Effector memory CD4-positive, alpha-beta T cell (primary cell): Measurements from ENCODE around the gene GALNS.

Experiments used
- DNase-seq, 3 donors: peaks; one replicate each; pipeline ENCODE4 v3.0.0-alpha.2; 2020
- H3K27ac ChIP-seq: 2 replicates; pipeline ENCODE4 v1.7.0; 2013; ENCODE audit warnings: mild to moderate bottlenecking, low read length, moderate library complexity; ENCODE audit not compliant: insufficient read depth, poor library complexity, severe bottlenecking
- H3K27me3 ChIP-seq: replicated peaks from 2 replicates; pipeline ENCODE4 v1.7.0; 2013; ENCODE audit warnings: mild to moderate bottlenecking, low read length; ENCODE audit not compliant: insufficient read depth, control insufficient read depth, poor library complexity, severe bottlenecking
- H3K36me3 ChIP-seq: 2 replicates; pipeline ENCODE4 v1.7.0; 2013; ENCODE audit warnings: mild to moderate bottlenecking, low read length, moderate library complexity; ENCODE audit not compliant: control insufficient read depth, insufficient read depth
- H3K4me1 ChIP-seq: 2 replicates; pipeline ENCODE4 v1.7.0; 2013; ENCODE audit warnings: low read length, mild to moderate bottlenecking; ENCODE audit not compliant: control insufficient read depth, insufficient read depth, poor library complexity, severe bottlenecking
- H3K4me3 ChIP-seq: 2 replicates; pipeline ENCODE4 v1.7.0; 2013; ENCODE audit warnings: low read length, low read depth, mild to moderate bottlenecking; ENCODE audit not compliant: insufficient read depth, poor library complexity, severe bottlenecking
- H3K9me3 ChIP-seq: 2 replicates; pipeline ENCODE4 v1.7.0; 2013; ENCODE audit warnings: mild to moderate bottlenecking, low read length, moderate library complexity; ENCODE audit not compliant: control insufficient read depth

Gene GALNS

DNA sequence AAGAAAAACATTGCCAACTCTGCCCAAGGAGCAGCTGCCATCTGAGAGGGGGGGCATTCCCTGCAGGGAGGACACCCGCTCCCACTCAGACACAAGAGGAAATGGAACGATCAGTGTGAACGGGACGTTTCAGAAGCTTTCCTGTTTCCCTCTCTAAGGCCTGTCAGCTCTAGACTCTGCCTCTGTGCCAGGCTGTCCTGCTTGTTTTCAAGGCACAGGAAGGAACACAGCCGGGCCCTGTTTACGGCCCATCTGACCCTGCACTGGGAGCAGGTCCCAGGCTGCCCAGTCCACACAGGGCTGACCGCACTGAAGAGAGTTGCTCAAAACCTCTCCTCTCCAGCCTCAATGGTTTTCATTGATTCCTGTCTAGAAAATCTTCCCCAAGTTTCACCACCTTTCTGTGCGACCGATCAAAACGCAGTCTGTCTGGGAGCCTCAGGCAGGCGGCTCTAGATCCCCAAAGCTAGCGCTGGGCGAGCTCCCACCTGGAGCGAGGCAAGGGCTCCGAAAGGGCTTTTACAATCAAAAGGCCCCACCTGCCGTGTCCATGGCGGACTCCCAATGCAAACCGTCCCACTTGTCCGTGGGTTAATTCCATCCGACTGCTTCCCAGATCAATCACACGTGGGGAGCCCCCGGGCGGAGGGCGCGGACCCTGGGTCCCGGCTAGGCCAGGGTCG lies 73.2 kb downstream of the GALNS start:
- no peak for DNase-seq
- Histone ChIP-seq H3K9me3 (no peaks in the 10 kb centered on the region), H3K36me3 (no peaks in the 10 kb centered on the region), H3K4me3 (peak overlapping the region; percentile 62), H3K27ac (peak overlapping the region; percentile 84), H3K27me3 (no peaks in the 10 kb centered on the region), H3K4me1 (peaks cover 58% of the 10 kb centered on the region)

- H3K9me3 ChIP-seq = no peaks in the 10 kb centered on the region
- peaks cover 65% of the 10 kb centered on the region for H3K4me1 ChIP-seq
- no peaks in the 10 kb centered on the region for H3K27me3 ChIP-seq
- H3K27ac ChIP-seq = peak overlapping the region; percentile 84
- H3K36me3 ChIP-seq = peaks cover 3% of the 10 kb centered on the region
- peak in 2 of 3 donors; percentile 48 to 66 for DNase-seq
- peak overlapping the region; percentile 62 for H3K4me3 ChIP-seq
These were observed 74.0 kb downstream of the GALNS start for GRCh38 chr16:88782454-88783390.

- Histone ChIP-seq H3K27me3 (no peaks in the 10 kb centered on the region), H3K4me3 (peak overlapping the region; percentile 40), H3K36me3 (peaks cover 8% of the 10 kb centered on the region), H3K9me3 (no peaks in the 10 kb centered on the region), H3K4me1 (peaks cover 67% of the 10 kb centered on the region), H3K27ac (peak overlapping the region; percentile 84)
- peak; percentile 57 to 64 (median 58) for DNase-seq
These were observed 75.3 kb downstream of the GALNS start for GRCh38 chr16:88781140-88782077.

- no peaks in the 10 kb centered on the region for H3K9me3 ChIP-seq
- H3K4me1 ChIP-seq = peaks cover 61% of the 10 kb centered on the region
- H3K4me3 ChIP-seq = peak overlapping the region; percentile 40
- no peaks in the 10 kb centered on the region for H3K27me3 ChIP-seq
- H3K27ac ChIP-seq = peak overlapping the region; percentile 84
- H3K36me3 ChIP-seq = peaks cover 8% of the 10 kb centered on the region
- no peak for DNase-seq
These were observed 76.3 kb downstream of the GALNS start for GRCh38 chr16:88780142-88781062.

GRCh38 chr16:88779406-88780141 lies 77.2 kb downstream of the GALNS start:
- no peak overlapping the region for H3K4me3 ChIP-seq
- H3K27ac ChIP-seq = peak overlapping the region; percentile 84
- H3K27me3 ChIP-seq = no peaks in the 10 kb centered on the region
- H3K4me1 ChIP-seq = peaks cover 62% of the 10 kb centered on the region
- DNase-seq = no peak
- peaks cover 8% of the 10 kb centered on the region for H3K36me3 ChIP-seq
- no peaks in the 10 kb centered on the region for H3K9me3 ChIP-seq

DNA sequence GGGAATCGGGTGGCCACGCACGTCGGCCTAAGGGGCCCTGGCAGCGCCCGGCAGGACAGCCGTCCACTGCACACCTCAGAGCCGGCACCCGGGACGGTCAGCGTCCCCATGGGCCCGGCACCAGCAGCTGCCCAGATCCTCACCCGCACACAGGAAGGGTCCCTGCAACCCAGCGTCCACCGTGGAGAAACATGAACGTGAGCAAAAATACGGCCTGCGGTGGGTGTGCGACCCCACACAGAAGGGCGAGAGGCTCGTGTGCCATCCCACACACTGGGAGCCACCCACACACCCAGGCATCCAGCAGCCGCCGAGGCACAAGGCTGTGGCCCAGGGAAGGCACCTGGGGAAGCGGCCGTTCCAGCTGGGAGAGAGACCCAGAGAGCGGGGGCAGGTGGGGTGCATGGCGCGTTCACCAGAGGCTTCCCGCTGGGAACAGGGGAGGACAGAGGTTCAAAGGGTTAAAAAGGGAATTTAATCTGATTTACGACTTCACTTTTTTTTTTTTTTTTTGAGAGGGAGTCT lies 78.1 kb downstream of the GALNS start:
- Histone ChIP-seq H3K27ac (no peak overlapping the region), H3K4me1 (peaks cover 65% of the 10 kb centered on the region), H3K4me3 (no peak overlapping the region), H3K27me3 (no peaks in the 10 kb centered on the region), H3K9me3 (no peaks in the 10 kb centered on the region), H3K36me3 (peaks cover 8% of the 10 kb centered on the region)
- DNase-seq = no peak

GRCh38 chr16:88778271-88778525 lies 78.5 kb downstream of the GALNS start:
- Histone ChIP-seq H3K36me3 (peaks cover 8% of the 10 kb centered on the region), H3K27ac (no peak overlapping the region), H3K9me3 (no peaks in the 10 kb centered on the region), H3K27me3 (no peaks in the 10 kb centered on the region), H3K4me3 (no peak overlapping the region), H3K4me1 (peaks cover 62% of the 10 kb centered on the region)
- DNase-seq = no peak

DNA sequence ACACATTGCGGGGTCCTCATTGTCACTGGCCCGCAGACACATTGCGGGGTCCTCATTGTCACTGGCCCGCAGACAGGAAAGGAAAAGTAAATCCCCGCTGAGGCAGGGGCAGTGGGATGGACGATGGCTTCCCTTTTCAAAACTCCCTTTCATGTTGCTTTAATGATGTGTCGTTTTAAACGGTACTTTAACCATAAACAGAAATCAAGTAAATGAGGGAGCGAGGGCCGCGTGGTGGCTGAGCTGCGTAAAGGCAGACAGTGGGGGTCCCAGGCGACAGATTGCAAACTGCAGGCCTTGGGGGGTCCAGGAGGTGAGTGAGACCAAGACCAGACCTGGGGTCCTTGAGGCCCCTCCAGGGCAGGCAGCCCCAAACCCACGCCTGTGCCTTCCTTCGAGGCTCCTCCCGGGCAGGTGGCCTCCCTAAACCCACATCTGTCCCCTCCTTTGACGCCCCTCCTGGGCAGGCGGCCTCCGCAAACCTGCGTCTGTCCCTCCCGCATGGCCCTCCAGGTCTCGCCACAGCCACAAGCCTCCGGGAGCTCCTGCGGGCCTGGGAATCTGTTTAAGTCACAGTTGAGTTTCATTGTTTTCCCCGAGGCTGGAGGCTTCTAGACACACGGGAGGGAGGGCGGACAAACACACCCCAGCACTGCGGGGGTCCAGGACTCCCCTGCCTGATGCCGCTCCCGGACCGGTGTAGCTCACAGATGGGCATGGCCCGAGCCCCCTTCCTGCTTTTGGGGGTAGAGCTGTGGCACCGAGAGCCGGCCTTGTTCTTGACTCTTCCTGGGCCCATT lies 79.1 kb downstream of the GALNS start:
- no peak overlapping the region for H3K27ac ChIP-seq
- H3K27me3 ChIP-seq = no peaks in the 10 kb centered on the region
- H3K4me3 ChIP-seq = no peak overlapping the region
- no peak for DNase-seq
- no peaks in the 10 kb centered on the region for H3K9me3 ChIP-seq
- peaks cover 56% of the 10 kb centered on the region for H3K4me1 ChIP-seq
- peaks cover 8% of the 10 kb centered on the region for H3K36me3 ChIP-seq
